MM.1S (cell line): ENCODE results near the gene KIR2DL3.
"Not testable (repeated sequence)": the region's sequence is repeated elsewhere in the genome, so short reads cannot be mapped to it uniquely, and the experiment has no call there.

Experiments used
- DNase-seq: peaks from one replicate; pipeline ENCODE4 v3.0.0-alpha.2; 2015
- H2AFZ ChIP-seq: fragments of 300-600 bp; sonication (generic); 2 replicates; pipeline ENCODE4 v1.6.0; 2016; ENCODE audit warnings: antibody characterized with exemption, low read length
- H3F3A ChIP-seq: fragments of 300-600 bp; sonication (generic); 2 replicates; pipeline ENCODE4 v1.6.1; 2016; ENCODE audit warnings: mild to moderate bottlenecking, antibody characterized with exemption, low read length, moderate library complexity, mixed read lengths; ENCODE audit not compliant: insufficient read depth
- H3K27ac ChIP-seq: fragments of 300-600 bp; sonication (generic); 2 replicates; pipeline ENCODE4 v1.5.1; 2016; ENCODE audit warnings: mild to moderate bottlenecking, low read length
- H3K27me3 ChIP-seq: fragments of 300-600 bp; sonication (generic); replicated peaks from 2 replicates; pipeline ENCODE4 v1.6.0; 2016; ENCODE audit warnings: low read length; ENCODE audit not compliant: insufficient read depth
- H3K36me3 ChIP-seq: fragments of 300-600 bp; sonication (generic); replicated peaks from 2 replicates; pipeline ENCODE4 v1.6.1; 2016; ENCODE audit warnings: mild to moderate bottlenecking, low read length, mixed read lengths; ENCODE audit not compliant: insufficient read depth
- H3K4me1 ChIP-seq: fragments of 300-600 bp; sonication (generic); 2 replicates; pipeline ENCODE4 v1.6.1; 2016; ENCODE audit warnings: low read length, mixed read lengths
- H3K4me2 ChIP-seq: fragments of 300-600 bp; sonication (generic); 2 replicates; pipeline ENCODE4 v1.6.0; 2016; ENCODE audit warnings: low read depth, low read length
- H3K4me3 ChIP-seq: fragments of 300-600 bp; sonication (generic); 2 replicates; pipeline ENCODE4 v1.5.1; 2016; ENCODE audit warnings: low read length, mixed read lengths
- H3K79me2 ChIP-seq: fragments of 300-600 bp; sonication (generic); 2 replicates; pipeline ENCODE4 v1.6.1; 2016; ENCODE audit warnings: mixed run types, low read length, mixed read lengths
- H3K9ac ChIP-seq: fragments of 300-600 bp; sonication (generic); 2 replicates; pipeline ENCODE4 v1.6.1; 2016; ENCODE audit warnings: low read length, mixed read lengths
- H3K9me2 ChIP-seq: fragments of 300-600 bp; sonication (generic); replicated peaks from 2 replicates; pipeline ENCODE4 v1.6.1; 2016; ENCODE audit warnings: mild to moderate bottlenecking, low read length, mixed read lengths; ENCODE audit not compliant: insufficient read depth
- H3K9me3 ChIP-seq: fragments of 300-600 bp; sonication (generic); replicated peaks from 2 replicates; pipeline ENCODE4 v1.6.1; 2016; ENCODE audit warnings: mild to moderate bottlenecking, low read length, mixed read lengths; ENCODE audit not compliant: insufficient read depth
- H4K20me1 ChIP-seq: fragments of 300-600 bp; sonication (generic); 2 replicates; pipeline ENCODE4 v1.6.1; 2016; ENCODE audit warnings: mild to moderate bottlenecking, low read length, moderate library complexity, mixed read lengths; ENCODE audit not compliant: insufficient read depth
- CTCF ChIP-seq: fragments of 300-600 bp; sonication (generic); IDR thresholded peaks from 2 replicates; pipeline ENCODE4 v1.5.1; 2016; ENCODE audit warnings: antibody characterized with exemption, low read length, mixed read lengths
- EZH2 ChIP-seq: fragments of 300-600 bp; sonication (generic); optimal IDR thresholded peaks from 2 replicates; pipeline ENCODE3; 2017; ENCODE audit warnings: low read depth, mild to moderate bottlenecking, antibody characterized with exemption, low read length, mixed read lengths
- EZH2phosphoT487 ChIP-seq: fragments of 300-600 bp; sonication (generic); IDR thresholded peaks from 2 replicates; pipeline ENCODE4 v1.6.1; 2018; ENCODE audit warnings: antibody characterized with exemption, low read length

KIR2DL3 gene

GRCh38 chr19:54739587-54740497 lies 1.5 kb downstream of the KIR2DL3 start:
- no peaks in the 10 kb centered on the region for H3K9me3 ChIP-seq
- no peaks in the 10 kb centered on the region for H3K79me2 ChIP-seq
- no peaks in the 10 kb centered on the region for H3K9me2 ChIP-seq
- no peak overlapping the region for H3K27ac ChIP-seq
- H4K20me1 ChIP-seq = no peaks in the 10 kb centered on the region
- DNase-seq = no peak
- no peak overlapping the region for H2AFZ ChIP-seq
- no peak overlapping the region for H3K9ac ChIP-seq
- H3K36me3 ChIP-seq = no peaks in the 10 kb centered on the region
- peaks cover 19% of the 10 kb centered on the region; the same call in 1 of the 2 replicates for H3K27me3 ChIP-seq
- no peaks in the 10 kb centered on the region for H3K4me1 ChIP-seq
- no peak for TF ChIP-seq CTCF
- TF ChIP-seq EZH2phosphoT487 = no peak
- TF ChIP-seq EZH2 = no peak
- H3F3A ChIP-seq = no peaks in the 10 kb centered on the region
- H3K4me3 ChIP-seq = no peak overlapping the region
- H3K4me2 ChIP-seq = no peak overlapping the region

GRCh38 chr19:54741950-54742349 lies 3.6 kb downstream of the KIR2DL3 start:
- not testable (repeated sequence) for H3K9me2 ChIP-seq, H3K79me2 ChIP-seq, H4K20me1 ChIP-seq, H3K4me2 ChIP-seq, H3K9me3 ChIP-seq, H2AFZ ChIP-seq, H3K27ac ChIP-seq, H3K9ac ChIP-seq, H3K36me3 ChIP-seq, DNase-seq, H3K4me1 ChIP-seq, H3F3A ChIP-seq, H3K4me3 ChIP-seq
- peaks cover 19% of the 10 kb centered on the region; the same call in 1 of the 2 replicates for H3K27me3 ChIP-seq

GRCh38 chr19:54744080-54744479 lies 5.8 kb downstream of the KIR2DL3 start:
- H3K36me3 ChIP-seq, H3K27ac ChIP-seq, H4K20me1 ChIP-seq, H2AFZ ChIP-seq, DNase-seq, H3K9ac ChIP-seq, H3K9me3 ChIP-seq, H3K4me1 ChIP-seq, H3K79me2 ChIP-seq, H3K9me2 ChIP-seq, H3F3A ChIP-seq, H3K4me3 ChIP-seq, H3K4me2 ChIP-seq: not testable (repeated sequence)
- peaks cover 19% of the 10 kb centered on the region; the same call in 1 of the 2 replicates for H3K27me3 ChIP-seq

- not testable (repeated sequence) for H3K4me3 ChIP-seq, H3F3A ChIP-seq, H3K9me3 ChIP-seq, H3K4me1 ChIP-seq, H3K79me2 ChIP-seq, H3K27ac ChIP-seq, DNase-seq, H3K9me2 ChIP-seq, H3K36me3 ChIP-seq, H3K9ac ChIP-seq, H3K4me2 ChIP-seq, H3K27me3 ChIP-seq, H4K20me1 ChIP-seq, H2AFZ ChIP-seq
Observed at GRCh38 chr19:54747614-54748322, 9.5 kb downstream of the KIR2DL3 start.

GRCh38 chr19:54750276-54750675 lies 12.0 kb downstream of the KIR2DL3 start:
- H3K9ac ChIP-seq, H3F3A ChIP-seq, H2AFZ ChIP-seq, H4K20me1 ChIP-seq, H3K4me3 ChIP-seq, H3K9me3 ChIP-seq, H3K9me2 ChIP-seq, H3K27ac ChIP-seq, H3K36me3 ChIP-seq, H3K4me1 ChIP-seq, H3K27me3 ChIP-seq, H3K4me2 ChIP-seq, H3K79me2 ChIP-seq, DNase-seq: not testable (repeated sequence)

GRCh38 chr19:54756204-54757110 lies 18.1 kb downstream of the KIR2DL3 start:
- H3K4me1 ChIP-seq, H3K27ac ChIP-seq, DNase-seq, H3K9me3 ChIP-seq, H3F3A ChIP-seq, H3K79me2 ChIP-seq, H3K27me3 ChIP-seq, H2AFZ ChIP-seq, H3K4me3 ChIP-seq, H3K9ac ChIP-seq, H3K9me2 ChIP-seq, H3K4me2 ChIP-seq, H3K36me3 ChIP-seq, H4K20me1 ChIP-seq: not testable (repeated sequence)
